Measurements from ENCODE around the gene PAOX.

Gene PAOX

DNA sequence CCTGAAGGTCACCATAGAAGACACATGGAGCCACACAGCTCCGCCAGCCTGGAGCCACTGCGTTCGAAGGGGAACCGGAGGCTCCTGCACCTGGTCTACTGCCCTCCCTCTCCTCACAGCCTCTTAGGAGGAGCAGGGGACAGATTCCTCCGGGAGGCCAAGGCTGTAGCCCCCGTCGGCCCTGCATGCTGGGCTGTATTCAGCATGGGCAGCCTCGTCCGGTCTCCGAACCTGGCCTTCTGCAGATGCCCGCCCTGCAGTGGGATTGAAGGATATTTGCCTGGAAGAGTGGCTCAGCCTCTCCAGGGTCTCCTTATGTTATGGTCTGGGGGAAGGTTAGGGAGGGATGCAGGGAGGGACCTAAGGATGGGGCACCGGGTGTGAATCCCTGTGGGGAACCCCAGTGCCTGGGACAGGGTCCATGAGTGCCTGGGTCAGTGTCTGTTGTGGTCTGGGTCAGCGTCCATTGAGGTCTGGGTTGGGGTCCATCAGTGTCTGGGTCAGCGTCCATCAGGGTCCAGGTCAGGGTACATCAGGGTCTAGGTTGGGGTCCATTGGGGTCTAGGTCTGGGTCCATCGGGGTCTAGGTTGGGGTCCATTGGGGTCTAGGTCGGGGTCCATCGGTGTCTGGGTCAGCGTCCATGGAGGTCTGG lies 61.7 kb downstream of the PAOX start:
- no peak for DNase-seq (ENCODE audit: low spot score)
